GM12864 (cell line): Measurements from ENCODE around the gene PTOV1.

ENCODE experiments used
- DNase-seq: peaks from one replicate; pipeline ENCODE4 v3.0.0-alpha.2; 2011; ENCODE audit warnings: low read depth
- H3K4me3 ChIP-seq: 2 replicates; pipeline ENCODE4 v1.5.1; 2011; ENCODE audit warnings: mild to moderate bottlenecking, low read depth, low read length, control low read depth
- CTCF ChIP-seq: IDR thresholded peaks from 2 replicates; pipeline ENCODE4 v1.5.1; 2011; ENCODE audit warnings: low read depth, mild to moderate bottlenecking, moderate library complexity, low read length, control low read depth, inconsistent platforms; ENCODE audit errors: missing control alignments

PTOV1 gene

DNA sequence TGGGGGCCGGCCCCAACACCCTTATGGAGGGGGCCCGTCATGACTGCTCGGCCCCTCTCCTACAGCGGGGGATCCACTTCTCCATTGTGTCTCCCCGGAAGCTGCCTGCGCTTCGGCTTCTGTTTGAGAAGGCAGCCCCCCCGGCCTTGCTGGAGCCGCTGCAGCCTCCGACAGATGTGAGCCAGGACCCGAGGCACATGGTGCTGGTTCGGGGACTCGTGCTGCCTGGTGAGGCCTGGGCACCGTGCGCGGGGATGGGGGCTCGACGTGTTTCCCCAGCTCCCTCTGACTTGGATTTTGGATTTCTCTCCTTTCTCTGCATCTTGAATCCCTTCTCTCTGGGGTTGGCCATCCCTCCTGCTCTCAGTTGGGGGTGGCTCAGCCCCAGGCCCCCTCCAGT, 21.2 kb upstream of the PTOV1 start:
- no peak overlapping the region for H3K4me3 ChIP-seq
- DNase-seq, result no peak
- TF ChIP-seq CTCF, result no peak

DNA sequence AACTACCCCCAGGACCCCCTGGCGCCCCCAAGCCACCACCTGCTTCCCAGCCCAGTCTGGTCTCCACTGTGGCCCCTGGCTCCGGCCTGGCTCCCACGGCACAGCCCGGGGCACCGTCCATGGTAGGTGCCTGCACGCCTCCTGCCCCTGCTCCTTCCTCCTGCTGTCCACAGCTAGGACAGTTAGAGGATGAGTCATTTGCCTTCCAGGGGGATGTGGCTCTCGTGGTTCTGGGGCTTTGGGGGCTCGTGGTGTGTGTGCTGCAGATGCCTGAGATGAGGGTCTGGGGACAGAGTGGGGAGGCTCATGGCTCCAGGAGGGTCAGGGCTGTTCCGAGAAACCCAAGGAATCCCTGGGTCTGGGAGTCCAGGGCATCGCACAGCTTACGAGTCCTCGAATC, 20.2 kb upstream of the PTOV1 start:
- TF ChIP-seq CTCF, result no peak
- DNase-seq, result no peak
- no peak overlapping the region for H3K4me3 ChIP-seq

DNA sequence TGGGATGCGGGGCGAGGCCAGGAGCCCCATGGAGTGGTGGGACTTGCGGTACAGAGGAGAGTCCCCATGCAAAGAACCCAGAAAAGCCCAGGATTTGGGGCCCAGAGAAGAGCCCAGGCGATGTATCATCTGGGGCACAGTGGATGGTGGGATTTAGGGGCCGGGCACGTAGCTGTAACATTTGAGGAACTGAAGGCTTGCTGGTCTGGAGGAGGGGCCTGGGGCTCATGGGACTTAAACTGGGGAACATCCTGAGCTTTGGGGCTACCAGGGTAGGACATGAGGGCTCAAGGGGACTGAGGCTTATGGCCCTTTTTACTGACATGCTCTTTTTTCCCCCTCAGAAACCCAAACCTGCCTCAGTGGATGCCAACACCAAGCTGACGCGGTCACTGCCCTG, 19.4 kb upstream of the PTOV1 start:
- TF ChIP-seq CTCF, result no peak
- no peak overlapping the region for H3K4me3 ChIP-seq
- no peak for DNase-seq

- no peak for TF ChIP-seq CTCF
Observed at GRCh38 chr19:49832556-49832955, 18.4 kb upstream of the PTOV1 start.

GRCh38 chr19:49833599-49833998, 17.4 kb upstream of the PTOV1 start:
- DNase-seq, result no peak
- no peak overlapping the region for H3K4me3 ChIP-seq
- TF ChIP-seq CTCF, result no peak

More at GRCh38 chr19:49832556-49832955, 18.4 kb upstream of the PTOV1 start:
- DNase-seq, result no peak
- no peak overlapping the region for H3K4me3 ChIP-seq

- DNase-seq, result no peak
- no peak overlapping the region for H3K4me3 ChIP-seq
- no peak for TF ChIP-seq CTCF
Observed at GRCh38 chr19:49835562-49835961, 15.4 kb upstream of the PTOV1 start.

DNA sequence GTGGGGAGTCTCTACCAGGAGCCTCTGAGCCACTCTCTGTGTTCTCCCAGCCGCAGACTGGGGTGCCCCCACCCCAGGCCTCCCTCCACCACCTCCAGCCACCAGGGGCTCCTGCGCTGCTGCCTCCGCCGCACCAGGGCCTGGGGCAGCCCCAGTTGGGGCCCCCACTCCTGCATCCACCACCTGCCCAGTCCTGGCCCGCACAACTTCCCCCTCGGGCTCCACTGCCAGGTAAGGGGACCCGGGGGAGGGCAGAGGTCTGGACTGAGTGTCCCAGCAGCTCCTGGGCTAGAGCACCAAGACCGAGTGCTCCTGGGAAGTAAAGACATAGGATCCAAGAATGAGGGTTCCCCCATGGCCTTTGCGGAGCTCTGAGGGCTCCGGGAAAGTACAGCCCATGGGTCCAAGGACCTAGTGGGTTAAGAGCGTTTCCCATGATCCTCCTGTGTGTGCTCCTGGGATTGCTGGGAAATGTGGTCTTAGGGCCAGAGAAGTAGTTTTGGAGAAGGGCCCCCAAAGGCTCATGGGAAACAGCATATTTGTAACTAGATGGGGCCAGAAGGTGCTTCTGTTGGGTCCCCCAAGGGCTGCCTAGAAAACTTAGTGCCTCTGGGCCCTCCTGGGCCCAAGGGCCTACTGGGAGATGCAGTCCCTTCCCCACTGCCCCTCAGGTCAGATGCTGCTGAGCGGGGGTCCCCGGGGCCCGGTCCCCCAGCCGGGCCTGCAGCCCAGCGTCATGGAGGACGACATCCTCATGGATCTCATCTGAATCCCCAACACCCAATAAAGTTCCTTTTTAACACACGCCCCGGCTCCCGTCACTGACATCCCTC, 14.6 kb upstream of the PTOV1 start:
- no peak for DNase-seq
- no peak for TF ChIP-seq CTCF
- no peak overlapping the region for H3K4me3 ChIP-seq
